ENCODE measurements around the gene RAB9B.
"Not testable (repeated sequence)": the region's sequence is repeated elsewhere in the genome, so short reads cannot be mapped to it uniquely, and the experiment has no call there.

Gene RAB9B, protein sequence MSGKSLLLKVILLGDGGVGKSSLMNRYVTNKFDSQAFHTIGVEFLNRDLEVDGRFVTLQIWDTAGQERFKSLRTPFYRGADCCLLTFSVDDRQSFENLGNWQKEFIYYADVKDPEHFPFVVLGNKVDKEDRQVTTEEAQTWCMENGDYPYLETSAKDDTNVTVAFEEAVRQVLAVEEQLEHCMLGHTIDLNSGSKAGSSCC

DNA sequence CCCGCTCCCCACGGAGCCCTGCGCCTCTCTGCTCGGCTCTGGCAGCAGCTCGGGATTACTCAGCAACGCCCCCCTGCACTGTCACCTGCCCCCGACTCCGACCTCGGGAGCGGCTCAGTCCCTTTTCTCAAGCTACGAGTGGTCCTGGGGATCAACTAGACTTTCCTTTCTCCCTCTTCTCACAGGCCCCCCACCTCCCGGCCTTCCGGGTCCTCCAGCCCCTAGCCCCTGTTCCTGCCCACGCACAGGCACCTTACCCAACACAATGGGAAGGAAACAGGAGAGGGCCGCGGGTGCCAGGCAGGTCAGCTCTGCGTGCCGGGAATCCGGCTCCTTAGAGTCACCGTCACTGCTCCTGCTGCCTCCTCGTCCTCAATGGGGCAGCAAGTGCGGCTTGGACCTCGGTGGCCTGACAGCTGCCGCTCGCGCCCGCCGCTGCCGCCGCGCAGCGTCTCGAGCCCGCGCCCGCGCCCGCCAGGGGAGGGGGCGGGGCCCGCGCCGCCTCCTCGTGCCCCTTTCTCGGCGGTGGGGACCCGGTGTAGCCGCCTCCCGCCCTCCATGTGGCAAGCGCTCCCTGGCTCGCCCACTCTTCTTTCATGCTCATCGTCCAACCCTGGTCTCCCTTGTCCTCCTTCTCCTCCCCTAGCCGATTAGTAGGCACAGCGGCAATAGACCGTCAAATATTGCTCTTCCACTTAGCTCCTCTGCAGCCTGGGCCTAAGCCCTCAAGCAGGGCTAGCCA, at the start of gene RAB9B:
TSS of gene RAB9B (minus strand) at position 455 of the 742 bp plus-strand sequence. CDS start 6,473 bp downstream, outside the sequence.
- DNase-seq = peak; percentile 37

DNA sequence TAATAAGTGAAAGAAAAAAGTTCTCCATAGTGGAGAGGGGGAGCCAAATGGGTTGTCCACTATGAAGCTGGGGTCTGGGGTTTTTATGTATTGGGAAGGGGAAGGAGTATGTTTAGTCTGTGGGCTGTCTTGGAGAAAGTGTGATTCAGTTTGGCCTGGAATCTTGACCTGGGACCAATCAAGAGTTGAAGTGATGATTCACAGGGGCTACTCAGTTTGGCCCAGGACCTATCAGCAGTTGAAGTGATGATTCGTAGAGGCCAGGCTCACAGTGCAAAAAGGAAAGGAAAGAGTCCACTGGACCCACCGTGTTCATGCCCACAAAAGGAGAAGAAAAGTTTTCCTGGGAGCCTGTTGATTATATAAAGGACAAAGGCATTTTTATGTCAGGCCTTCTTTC, 47.3 kb upstream of the RAB9B start:
- no peak for DNase-seq

- no peak for DNase-seq
Observed at GRCh38 chrX:103878466-103879122, 46.5 kb upstream of the RAB9B start.

- DNase-seq = no peak
Observed at GRCh38 chrX:103877571-103877970, 45.5 kb upstream of the RAB9B start.

- DNase-seq = no peak
Observed at GRCh38 chrX:103864886-103865534, 33.0 kb upstream of the RAB9B start.

DNA sequence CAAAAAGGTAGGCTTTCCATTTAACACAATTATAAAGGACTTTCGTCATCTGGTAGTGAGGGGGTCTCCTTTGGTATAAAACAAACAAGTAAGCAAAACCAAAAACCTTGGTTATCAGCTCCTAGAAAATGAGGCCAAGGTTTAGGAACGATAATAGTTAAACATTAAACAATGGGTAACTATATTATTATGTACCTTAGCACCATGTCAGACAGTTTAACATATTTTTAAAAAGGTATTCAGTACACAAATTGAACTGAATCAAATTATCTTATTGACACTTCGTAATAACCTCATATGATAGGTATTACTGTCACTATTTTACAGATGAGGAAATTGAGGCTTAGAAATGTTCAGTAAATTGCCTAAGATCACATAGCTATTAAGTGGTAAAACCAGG, 32.1 kb upstream of the RAB9B start:
- DNase-seq = no peak

GRCh38 chrX:103861200-103861599, 29.1 kb upstream of the RAB9B start:
- DNase-seq = no peak

- DNase-seq = no peak
Observed at GRCh38 chrX:103849558-103849957, 17.5 kb upstream of the RAB9B start.

DNA sequence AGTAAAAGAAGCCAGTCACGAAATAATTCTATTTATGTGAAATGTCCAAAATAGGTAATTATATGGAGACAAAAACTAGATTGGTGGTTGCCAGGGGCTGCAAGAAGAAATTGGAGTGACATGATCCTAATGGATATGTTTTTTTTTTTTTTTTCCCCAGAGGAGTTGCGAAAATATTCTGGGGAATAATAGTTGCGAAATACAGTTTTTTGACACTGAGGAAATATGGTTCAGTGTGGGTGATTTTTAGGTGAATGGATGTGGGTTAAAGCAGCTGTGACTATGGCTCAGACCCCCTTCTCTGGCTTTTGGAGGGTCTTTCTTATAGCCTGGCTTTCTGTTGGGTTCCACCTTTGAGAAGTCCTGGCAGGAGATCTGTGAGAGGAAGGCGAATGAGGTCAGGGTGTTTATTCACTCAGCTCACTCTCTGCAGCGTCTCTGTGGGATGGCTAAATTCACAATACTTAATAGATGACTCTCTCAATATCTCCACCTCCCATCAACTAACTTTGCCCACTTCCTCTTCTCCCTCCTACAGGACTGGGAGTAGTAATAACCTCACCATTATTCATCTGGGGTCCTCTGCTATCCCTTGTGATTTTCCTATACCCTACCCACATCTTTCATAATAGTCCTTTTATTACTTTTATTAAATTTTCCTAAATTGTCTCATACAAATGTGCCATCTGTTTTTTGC, 15.3 kb upstream of the RAB9B start:
- DNase-seq = no peak

DNA sequence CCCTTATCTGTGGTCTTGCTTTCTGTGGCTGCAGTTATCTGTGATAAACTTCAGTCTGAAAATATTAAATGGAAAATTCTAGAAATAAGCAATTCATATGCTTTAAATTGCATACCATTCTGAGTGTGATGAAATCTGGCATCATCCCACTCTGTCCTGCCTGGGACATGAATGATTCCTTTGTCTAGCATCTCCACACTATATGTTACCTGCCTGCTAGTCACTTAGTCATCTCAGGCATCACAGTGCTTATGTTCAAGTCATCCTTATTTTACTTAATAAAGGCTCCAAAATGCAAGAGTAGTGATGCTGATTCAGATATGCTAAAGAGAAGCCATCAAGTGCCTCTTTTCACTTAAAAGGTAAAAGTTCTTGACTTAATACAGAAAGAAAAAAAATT, 14.3 kb upstream of the RAB9B start:
- no peak for DNase-seq

DNA sequence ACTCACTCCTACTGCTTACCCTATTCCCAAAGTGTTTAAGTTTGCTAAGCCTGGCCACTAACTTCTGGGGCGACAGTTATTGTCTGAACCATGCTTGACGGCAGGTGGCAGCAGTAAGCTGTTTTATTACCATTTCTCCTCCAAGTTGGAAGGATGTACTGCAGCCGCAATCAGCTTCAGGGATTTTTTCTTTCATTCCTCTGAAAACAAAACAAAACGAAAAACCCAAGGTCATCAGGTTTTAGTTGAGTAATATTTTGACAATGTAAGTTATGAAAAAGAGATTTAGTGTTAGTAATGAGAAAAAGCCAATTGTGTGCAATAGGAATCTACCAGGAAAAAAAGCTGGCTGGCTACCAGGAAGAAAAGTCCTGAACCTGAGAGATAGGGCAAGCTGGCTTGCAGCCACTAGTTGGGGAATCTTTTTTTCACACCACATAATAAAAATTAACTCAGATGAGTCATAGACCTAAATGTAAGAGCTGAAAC, 13.2 kb upstream of the RAB9B start:
- peak; percentile 12 for DNase-seq

DNA sequence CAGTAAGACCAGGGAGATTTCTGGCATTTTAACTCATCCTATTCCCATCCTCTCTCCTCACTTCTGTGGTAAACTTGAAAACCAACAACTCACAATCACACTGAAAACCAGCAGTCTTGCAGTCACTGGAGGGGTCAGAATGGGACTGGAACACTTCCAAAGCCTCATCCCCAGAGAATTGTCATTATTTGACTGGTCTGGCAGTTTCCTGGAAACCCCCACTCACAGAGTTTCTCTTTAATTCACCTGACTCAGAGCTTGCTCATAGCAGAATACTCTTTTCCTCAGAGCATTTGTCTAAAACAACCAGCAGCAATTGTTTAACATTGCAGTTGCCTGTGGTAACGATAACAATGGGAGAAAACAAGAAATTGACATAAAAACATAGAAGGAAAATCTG, 7.3 kb upstream of the RAB9B start:
- no peak for DNase-seq

DNA sequence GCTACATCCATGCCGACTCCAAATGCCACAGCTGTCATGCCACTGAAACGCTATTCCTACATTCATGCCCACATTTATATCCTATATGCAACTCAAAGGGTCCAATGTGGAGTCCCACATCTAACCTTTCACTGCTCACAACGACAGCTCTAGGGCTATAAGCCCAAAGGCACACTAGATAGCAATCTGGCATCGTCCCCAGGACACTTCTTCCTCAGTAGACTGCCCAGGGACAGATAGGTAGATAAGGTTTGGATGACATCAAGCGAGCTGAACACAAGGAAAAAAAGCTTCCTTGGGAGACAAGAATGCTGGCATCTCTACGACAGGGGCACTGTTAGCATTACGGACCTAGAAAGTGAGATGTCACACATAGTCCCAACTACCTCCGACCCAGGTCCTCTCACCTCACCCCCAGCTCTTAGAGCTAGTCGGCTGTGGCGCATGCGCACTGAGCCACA, 685 bp downstream of the RAB9B start:
- DNase-seq = peak; percentile 56

DNA sequence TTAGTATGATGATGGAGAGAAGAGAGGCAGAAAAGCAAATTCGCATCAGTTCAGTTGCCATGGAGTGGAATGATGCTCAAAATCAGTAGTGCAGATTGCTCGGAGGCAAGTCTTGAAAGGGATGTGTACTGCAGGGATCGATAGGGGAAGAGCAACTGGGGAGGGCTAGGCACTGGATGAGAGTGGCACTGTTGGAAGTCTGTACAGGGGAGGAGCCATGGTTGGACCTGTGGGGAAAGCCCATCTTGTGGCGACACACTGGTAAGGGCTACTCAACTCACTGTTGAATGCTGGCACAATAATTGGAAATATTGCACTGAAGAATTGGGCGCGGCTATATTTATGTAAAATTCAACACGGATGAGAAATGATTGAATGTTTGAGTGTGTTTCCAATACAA, 1.2 kb downstream of the RAB9B start:
- DNase-seq = peak; percentile 1

DNA sequence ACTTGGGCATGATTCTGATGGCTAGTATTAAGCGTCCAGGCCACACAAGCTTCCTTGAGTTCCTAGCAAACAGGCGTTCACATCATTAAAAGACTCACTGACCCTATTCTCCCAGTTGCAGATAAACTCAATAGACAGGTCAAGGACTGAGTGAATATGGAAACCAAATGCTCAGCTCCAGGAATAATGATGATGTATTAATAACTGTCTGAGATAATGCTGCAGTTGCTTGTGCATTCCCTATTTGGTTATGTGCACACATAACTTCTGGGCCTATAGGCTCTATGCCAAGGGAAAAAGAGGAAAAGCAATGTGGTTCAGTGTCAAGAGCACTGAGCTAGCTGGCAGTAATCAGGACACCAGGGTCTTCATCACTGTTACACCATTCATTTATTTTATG, 3.5 kb downstream of the RAB9B start:
- DNase-seq = no peak

GRCh38 chrX:103825881-103826280, 6.2 kb downstream of the RAB9B start:
- no peak for DNase-seq

DNA sequence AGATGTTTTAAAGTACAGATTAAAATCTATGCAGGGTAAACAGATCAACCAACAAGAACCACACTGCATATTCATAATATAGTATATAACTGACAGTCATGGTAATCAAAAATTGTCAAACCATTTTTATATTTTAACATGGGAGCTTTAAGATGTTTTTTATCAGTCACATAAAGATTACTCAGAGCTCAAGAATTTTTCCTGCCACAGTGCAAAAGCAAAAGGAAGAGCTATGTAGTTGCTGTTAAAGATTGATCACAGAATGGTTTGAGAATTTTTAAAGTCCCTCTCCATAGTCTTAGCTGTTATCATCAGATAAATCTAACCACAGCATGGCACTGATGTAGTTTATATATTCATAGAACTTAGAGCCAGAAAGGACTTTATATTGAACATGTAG, 8.5 kb downstream of the RAB9B start:
- DNase-seq = no peak

DNA sequence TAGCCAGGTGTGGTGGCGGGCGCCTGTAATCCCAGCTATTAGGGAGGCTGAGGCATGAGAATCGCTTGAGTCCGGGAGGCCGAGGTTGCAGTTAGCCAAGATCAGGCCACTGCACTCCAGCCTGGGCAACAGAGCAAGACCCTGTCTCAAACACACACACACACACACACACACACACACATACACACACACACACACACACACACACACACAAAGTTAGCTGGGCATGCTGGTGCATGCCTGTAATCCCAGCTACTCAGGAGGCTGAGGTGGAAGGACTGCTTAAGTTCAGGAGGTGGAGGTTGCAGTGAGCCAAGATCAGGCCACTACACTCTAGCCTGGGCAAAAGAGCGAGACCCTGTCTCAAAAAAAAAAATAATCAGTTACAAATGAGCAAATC, 11.3 kb downstream of the RAB9B start:
- DNase-seq = not testable (repeated sequence)

DNA sequence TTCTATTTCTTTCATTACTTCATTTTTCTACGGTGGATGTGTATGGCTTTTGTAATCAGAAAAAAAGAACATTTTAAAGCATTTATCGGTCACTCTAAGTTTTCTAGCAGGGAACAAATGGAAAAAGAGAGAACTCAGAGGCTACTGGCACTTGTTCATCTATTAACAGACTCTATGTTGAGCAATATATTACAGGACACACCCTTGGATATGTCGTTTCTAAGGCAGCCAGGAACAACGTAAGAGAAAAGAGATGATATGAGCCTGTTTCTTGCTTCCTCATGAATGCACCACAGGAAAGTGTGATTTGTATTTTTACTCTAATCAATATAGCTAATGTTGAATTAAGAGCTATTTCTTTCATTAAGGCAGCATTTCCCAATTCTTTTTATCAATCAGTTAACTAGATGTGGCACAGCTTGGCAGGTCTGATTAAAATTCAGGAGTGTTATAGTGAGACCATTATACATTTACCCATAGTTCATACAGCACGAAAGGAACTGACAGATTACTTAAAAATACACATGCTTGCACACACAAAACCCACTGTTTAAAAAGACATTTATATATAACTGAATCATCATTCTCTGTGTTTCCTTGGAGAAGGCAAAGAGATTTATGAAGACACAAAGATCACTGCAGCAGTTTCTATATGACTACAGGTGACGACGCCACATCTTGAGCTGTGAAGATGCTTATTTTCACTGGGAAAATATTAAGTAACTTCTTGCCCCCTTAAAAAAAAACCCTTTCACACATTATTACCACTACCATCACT, 13.0 kb downstream of the RAB9B start:
- no peak for DNase-seq

DNA sequence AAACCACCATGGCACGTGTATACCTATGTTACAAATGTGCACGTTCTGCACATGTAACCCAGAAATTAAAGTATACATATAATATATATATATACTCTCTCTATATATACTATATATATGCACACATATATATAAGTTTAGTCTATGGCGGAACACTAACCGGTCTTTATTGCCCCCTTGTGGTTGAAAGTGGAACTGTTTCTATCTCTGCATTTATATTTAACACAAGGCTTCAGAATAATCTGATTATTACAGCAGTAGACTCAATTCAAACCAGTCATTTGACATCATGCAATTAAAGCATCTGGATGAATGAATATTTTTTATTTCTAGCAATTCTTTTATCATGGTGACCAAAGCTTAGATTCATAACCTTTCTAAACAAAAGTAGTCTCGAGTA, 14.6 kb downstream of the RAB9B start:
- DNase-seq = no peak

- not testable (repeated sequence) for DNase-seq
Observed at GRCh38 chrX:103817101-103817500, 15.0 kb downstream of the RAB9B start.

DNA sequence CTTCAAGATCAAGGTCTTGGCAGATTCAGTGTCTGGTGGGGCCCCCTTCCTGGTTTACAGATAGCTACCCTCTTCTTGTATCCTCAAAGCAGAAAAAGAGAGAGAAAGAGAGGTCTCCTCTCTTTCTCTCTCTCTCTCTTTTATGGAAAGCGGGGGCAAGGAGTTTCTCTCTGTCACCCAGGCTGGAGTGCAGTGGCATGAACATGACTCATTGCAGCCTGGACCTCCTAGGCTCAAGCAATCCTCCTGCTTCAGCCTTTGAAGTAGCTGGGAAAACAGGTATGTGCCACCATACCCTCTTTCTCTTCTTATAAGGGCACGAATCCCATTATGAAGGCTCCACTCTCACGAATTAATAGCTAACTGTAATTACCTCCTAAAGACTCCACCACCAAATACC, 20.2 kb downstream of the RAB9B start:
- no peak for DNase-seq

All from COR-L47 (cell line).